ENCODE measurements around the gene ILF3. TPM values are rescaled to one million over a fixed set of nuclear protein-coding genes. Genes with fewer than 3 reads are reported as not detected.

ILF3 gene
- total RNA-seq, 2 experiments from 2014 or later: 407 to 408 TPM

DNA sequence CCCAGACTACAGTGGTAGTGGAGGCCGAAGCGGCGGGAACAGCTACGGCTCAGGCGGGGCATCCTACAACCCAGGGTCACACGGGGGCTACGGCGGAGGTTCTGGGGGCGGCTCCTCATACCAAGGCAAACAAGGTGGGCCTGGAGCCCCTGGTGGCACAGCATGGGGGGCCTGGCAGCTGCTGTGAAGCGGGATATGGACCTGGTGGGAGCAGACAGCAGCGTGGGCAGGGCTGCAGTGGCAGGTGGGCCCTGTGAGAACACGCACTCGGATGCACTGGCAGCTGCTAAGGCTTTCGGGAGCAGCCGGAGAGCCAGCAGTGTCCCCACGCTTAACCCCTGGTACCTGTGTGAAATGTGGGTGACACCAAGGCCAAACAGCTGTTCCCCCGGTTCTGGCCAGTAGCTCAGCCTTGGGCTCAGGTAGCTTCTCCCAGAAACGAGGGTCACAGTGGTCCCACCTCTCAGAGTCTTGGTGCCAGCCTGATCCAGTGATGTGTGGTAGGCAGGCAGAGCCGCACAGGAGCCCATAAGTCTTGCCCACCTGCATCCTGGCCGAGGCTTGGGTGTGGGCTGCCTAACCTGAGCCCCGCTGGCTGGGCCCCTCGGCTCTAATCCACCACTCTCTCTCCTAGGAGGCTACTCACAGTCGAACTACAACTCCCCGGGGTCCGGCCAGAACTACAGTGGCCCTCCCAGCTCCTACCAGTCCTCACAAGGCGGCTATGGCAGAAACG is 34.6 kb downstream of the ILF3 start:
- Mint-ChIP-seq H3K4me3 (no peak overlapping the region), H3K27ac (no peak overlapping the region), H3K4me1 (ENCODE audit: low read depth) (no peaks in the 10 kb centered on the region), H3K9me3 (ENCODE audit: insufficient read depth) (no peaks in the 10 kb centered on the region), H3K27me3 (ENCODE audit: low read depth) (no peaks in the 10 kb centered on the region), H3K36me3 (ENCODE audit: low read depth) (peaks cover 70% of the 10 kb centered on the region)
- DNase-seq (no peak), ATAC-seq (no peak)
- ChIA-PET CTCF (interaction anchor here (1.2 kb wide), 1 partner anchor 11 kb away, joined by 3 read pairs; no protein-coding TSS in a partner anchor), POLR2A (interaction anchor here (1.7 kb wide), 1 partner anchor 12 kb away, joined by 7 read pairs; the partner anchor contains the start of gene QTRT1)

GRCh38 chr19:10690341-10690781 is 36.2 kb downstream of the ILF3 start:
- Mint-ChIP-seq H3K36me3 (ENCODE audit: low read depth) (peaks cover 56% of the 10 kb centered on the region), H3K9me3 (ENCODE audit: insufficient read depth) (no peaks in the 10 kb centered on the region), H3K4me3 (no peak overlapping the region), H3K4me1 (ENCODE audit: low read depth) (peaks cover 9% of the 10 kb centered on the region), H3K27me3 (ENCODE audit: low read depth) (no peaks in the 10 kb centered on the region), H3K27ac (no peak overlapping the region)
- ATAC-seq (no peak), DNase-seq (no peak)
- ChIA-PET POLR2A (no interaction called here), CTCF (interaction anchor here (2.6 kb wide), 1 partner anchor 9 kb away, joined by 12 read pairs; no protein-coding TSS in a partner anchor)

- Mint-ChIP-seq H3K4me3 (no peak overlapping the region), H3K4me1 (ENCODE audit: low read depth) (peaks cover 17% of the 10 kb centered on the region), H3K27me3 (ENCODE audit: low read depth) (no peaks in the 10 kb centered on the region), H3K36me3 (ENCODE audit: low read depth) (peaks cover 51% of the 10 kb centered on the region), H3K9me3 (ENCODE audit: insufficient read depth) (no peaks in the 10 kb centered on the region), H3K27ac (no peak overlapping the region)
- DNase-seq: no peak
- POLR2A ChIA-PET: interaction anchor here (0.8 kb wide), 1 partner anchor 30 kb away, joined by 3 read pairs; no protein-coding TSS in a partner anchor
- CTCF ChIA-PET: interaction anchor here (2.6 kb wide), 1 partner anchor 8 kb away, joined by 12 read pairs; no protein-coding TSS in a partner anchor
- ATAC-seq: no peak
Measured at GRCh38 chr19:10691178-10691881, 37.2 kb downstream of the ILF3 start.

- Mint-ChIP-seq H3K4me3 (no peak overlapping the region), H3K4me1 (ENCODE audit: low read depth) (peaks cover 17% of the 10 kb centered on the region), H3K9me3 (ENCODE audit: insufficient read depth) (no peaks in the 10 kb centered on the region), H3K36me3 (ENCODE audit: low read depth) (peaks cover 49% of the 10 kb centered on the region), H3K27ac (no peak overlapping the region), H3K27me3 (ENCODE audit: low read depth) (peaks cover 2% of the 10 kb centered on the region)
- CTCF ChIA-PET: interaction anchor here (2.6 kb wide), 1 partner anchor 8 kb away, joined by 12 read pairs; no protein-coding TSS in a partner anchor
- no peak for ATAC-seq
- POLR2A ChIA-PET: interaction anchor here (0.8 kb wide), 1 partner anchor 31 kb away, joined by 3 read pairs; no protein-coding TSS in a partner anchor
- no peak for DNase-seq
Measured at GRCh38 chr19:10691883-10692282, 37.7 kb downstream of the ILF3 start.

DNA sequence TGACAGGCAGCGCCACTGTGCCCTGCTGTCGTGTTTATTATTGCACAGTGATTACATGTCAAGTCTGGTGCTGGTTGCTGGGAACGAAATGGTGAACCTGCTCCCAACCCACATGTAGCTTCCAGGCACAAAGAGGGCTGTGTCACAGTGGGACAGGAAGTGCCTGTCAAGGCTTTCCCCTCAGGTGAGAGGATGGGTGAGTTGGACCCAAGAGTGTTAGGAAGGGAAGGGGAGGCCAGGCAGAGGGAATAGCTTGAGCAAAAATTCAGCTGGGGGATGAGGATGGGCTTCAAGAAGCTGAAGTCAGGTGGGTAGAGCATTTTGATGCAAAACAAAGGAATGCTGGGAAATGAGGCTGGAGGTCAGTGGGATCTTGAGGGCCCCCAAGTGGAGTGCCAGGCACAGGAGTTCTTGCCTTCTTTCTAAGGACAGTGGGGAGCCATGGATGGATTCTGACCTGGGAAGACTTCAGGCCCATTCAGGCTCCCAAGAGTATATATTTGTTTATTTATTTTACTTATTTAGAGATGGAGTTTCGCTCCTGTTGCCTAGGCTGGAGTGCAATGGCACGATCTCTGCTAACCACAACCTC is 38.6 kb downstream of the ILF3 start:
- H3K9me3 Mint-ChIP-seq (ENCODE audit: insufficient read depth): no peaks in the 10 kb centered on the region
- POLR2A ChIA-PET: interaction anchor here (0.6 kb wide), 1 partner anchor 34 kb away, joined by 3 read pairs; no protein-coding TSS in a partner anchor
- H3K27me3 Mint-ChIP-seq (ENCODE audit: low read depth): peaks cover 8% of the 10 kb centered on the region
- CTCF ChIA-PET: interaction anchor here (0.6 kb wide), 1 partner anchor 34 kb away, joined by 3 read pairs; no protein-coding TSS in a partner anchor
- no peak overlapping the region for H3K27ac Mint-ChIP-seq
- H3K4me3 Mint-ChIP-seq: no peak overlapping the region
- ATAC-seq (no peak), DNase-seq (no peak)
- peaks cover 17% of the 10 kb centered on the region for H3K4me1 Mint-ChIP-seq (ENCODE audit: low read depth)
- H3K36me3 Mint-ChIP-seq (ENCODE audit: low read depth): peaks cover 42% of the 10 kb centered on the region

GRCh38 chr19:10694706-10695307 is 40.7 kb downstream of the ILF3 start:
- DNase-seq (no peak), ATAC-seq (no peak)
- Mint-ChIP-seq H3K9me3 (ENCODE audit: insufficient read depth) (no peaks in the 10 kb centered on the region), H3K36me3 (ENCODE audit: low read depth) (peaks cover 27% of the 10 kb centered on the region), H3K4me1 (ENCODE audit: low read depth) (peaks cover 17% of the 10 kb centered on the region), H3K27ac (no peak overlapping the region), H3K27me3 (ENCODE audit: low read depth) (peaks cover 9% of the 10 kb centered on the region), H3K4me3 (peak overlapping the region; percentile 69)
- CTCF ChIA-PET: interaction anchor here (1.2 to 8.6 kb wide), 4 partner anchors 50 to 211 kb away, joined by 4 to 65 read pairs (median 23); no protein-coding TSS in a partner anchor
- POLR2A ChIA-PET: interaction anchor here (1.4 to 1.6 kb wide), 2 partner anchors 8 to 39 kb away, joined by 3 to 5 read pairs; no protein-coding TSS in a partner anchor

- DNase-seq (peak; percentile 94), ATAC-seq (peak; percentile 96)
- Mint-ChIP-seq H3K27me3 (ENCODE audit: low read depth) (peaks cover 9% of the 10 kb centered on the region), H3K4me3 (peak overlapping the region; percentile 69), H3K9me3 (ENCODE audit: insufficient read depth) (no peaks in the 10 kb centered on the region), H3K4me1 (ENCODE audit: low read depth) (peaks cover 17% of the 10 kb centered on the region), H3K27ac (no peak overlapping the region), H3K36me3 (ENCODE audit: low read depth) (peaks cover 20% of the 10 kb centered on the region)
- ChIA-PET POLR2A (interaction anchor here (1.0 to 1.6 kb wide), 4 partner anchors 9 to 239 kb away, joined by 3 to 6 read pairs (median 4); no protein-coding TSS in a partner anchor), CTCF (interaction anchor here (1.1 to 8.6 kb wide), 5 partner anchors 50 to 259 kb away, joined by 3 to 65 read pairs (median 5); no protein-coding TSS in a partner anchor)
Measured at GRCh38 chr19:10695401-10696398, 41.6 kb downstream of the ILF3 start.

GRCh38 chr19:10699650-10700335 is 45.6 kb downstream of the ILF3 start:
- Mint-ChIP-seq H3K4me3 (no peak overlapping the region), H3K27ac (no peak overlapping the region), H3K36me3 (ENCODE audit: low read depth) (peaks cover 2% of the 10 kb centered on the region), H3K27me3 (ENCODE audit: low read depth) (peaks cover 9% of the 10 kb centered on the region), H3K9me3 (ENCODE audit: insufficient read depth) (no peaks in the 10 kb centered on the region), H3K4me1 (ENCODE audit: low read depth) (peaks cover 27% of the 10 kb centered on the region)
- ATAC-seq: no peak
- POLR2A ChIA-PET: interaction anchor here (0.7 to 2.8 kb wide), 6 partner anchors 11 to 221 kb away, joined by 3 to 7 read pairs (median 4); no protein-coding TSS in a partner anchor
- CTCF ChIA-PET: interaction anchor here (0.6 to 8.6 kb wide), 46 partner anchors 9 to 221 kb away, joined by 3 to 135 read pairs (median 4); partner anchors contain the start of genes DNM2, S1PR5 and TMED1
- DNase-seq: peak; percentile 86

GRCh38 chr19:10701955-10702525 is 47.9 kb downstream of the ILF3 start:
- DNase-seq (peak; percentile 47), ATAC-seq (peak; percentile 34)
- ChIA-PET CTCF (interaction anchor here (0.7 to 8.6 kb wide), 19 partner anchors 15 to 296 kb away, joined by 3 to 135 read pairs (median 6); partner anchors contain the start of gene DNM2), POLR2A (interaction anchor here (0.7 to 2.8 kb wide), 10 partner anchors 13 to 297 kb away, joined by 3 to 8 read pairs (median 4); no protein-coding TSS in a partner anchor)
- Mint-ChIP-seq H3K4me3 (peak overlapping the region; percentile 80), H3K4me1 (ENCODE audit: low read depth) (peaks cover 12% of the 10 kb centered on the region), H3K27ac (peak overlapping the region; percentile 74), H3K36me3 (ENCODE audit: low read depth) (peaks cover 2% of the 10 kb centered on the region), H3K9me3 (ENCODE audit: insufficient read depth) (no peaks in the 10 kb centered on the region), H3K27me3 (ENCODE audit: low read depth) (peaks cover 5% of the 10 kb centered on the region)
